ENCODE results near the gene ICAM5. TPM values are rescaled to one million over a fixed set of nuclear protein-coding genes. Genes with fewer than 3 reads are reported as not detected.
A peak's percentile ranks its signal among the peaks of the same experiment; 100 is the strongest.

ICAM5 gene
- total and polyA plus RNA-seq, 9 of the 15 experiments (the other 6 are each of a cell fraction or from before 2014, with no cell fraction given): 0.10 to 114 (median 13.7) TPM

DNA sequence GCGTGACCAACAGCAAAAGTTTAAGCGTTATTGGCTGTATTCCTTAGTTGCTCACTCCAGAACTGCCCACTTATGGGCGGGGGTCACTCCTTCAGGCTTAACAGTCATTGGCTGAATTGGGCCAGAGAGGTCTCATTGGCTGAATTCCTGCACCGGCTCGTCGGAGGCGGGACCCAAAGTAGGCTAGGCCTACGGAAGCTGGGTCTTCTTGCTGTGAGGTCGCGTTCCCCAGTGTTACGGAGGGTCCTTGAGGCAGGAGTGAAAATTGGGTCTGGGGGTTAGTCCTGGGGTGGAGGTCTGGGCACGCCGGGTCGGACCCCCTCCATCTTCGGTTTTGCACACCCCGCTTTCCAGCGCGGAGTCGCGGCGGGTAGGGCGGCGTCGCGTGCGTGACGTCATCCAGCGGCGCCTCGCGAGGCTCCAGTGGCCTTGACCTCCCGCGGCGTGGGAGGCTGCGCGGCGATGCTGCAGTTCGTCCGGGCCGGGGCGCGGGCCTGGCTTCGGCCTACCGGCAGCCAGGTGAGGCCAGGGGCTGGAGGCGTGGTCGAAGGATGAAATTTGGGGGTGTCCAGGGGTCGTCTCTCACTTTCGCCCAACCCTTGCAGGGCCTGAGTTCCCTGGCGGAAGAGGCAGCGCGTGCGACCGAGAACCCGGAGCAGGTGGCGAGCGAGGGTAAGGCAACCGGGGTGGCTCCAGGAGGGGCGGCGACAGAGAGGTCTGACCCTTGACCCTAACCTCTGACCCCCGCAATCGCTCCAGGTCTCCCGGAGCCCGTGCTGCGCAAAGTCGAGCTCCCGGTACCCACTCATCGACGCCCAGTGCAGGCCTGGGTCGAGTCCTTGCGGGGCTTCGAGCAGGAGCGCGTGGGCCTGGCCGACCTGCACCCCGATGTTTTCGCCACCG is 37.7 kb upstream of the ICAM5 start, which contains the start of gene MRPL4 (continued):
- no peak for TF ChIP-seq ZNF277 (CRISPR knock-in tag; IDR thresholded peaks at IDR 0.05; ENCODE audit: borderline replicate concordance)
- no peak for TF ChIP-seq TEAD2 (tag; IDR thresholded peaks at IDR 0.05)
- no peak for TF ChIP-seq PTRF (tag; IDR thresholded peaks at IDR 0.05)
- no peak for TF ChIP-seq SREBF1 (IDR thresholded peaks at IDR 0.05; ENCODE audit: borderline replicate concordance, low read depth, low read length)
- TF ChIP-seq NR2C1 (IDR thresholded peaks at IDR 0.05): peak; percentile 97
- TF ChIP-seq NR2C1 (tag; IDR thresholded peaks at IDR 0.05): peak; percentile 98
- peak in 1 of 2 experiments; percentile 99; a peak in 3 of 4 replicates for TF ChIP-seq HDAC1 (IDR thresholded peaks at IDR 0.05)
- TF ChIP-seq SMARCA5 (IDR thresholded peaks at IDR 0.05): no peak
- no peak for TF ChIP-seq HNRNPH1 (optimal IDR thresholded peaks at IDR 0.05; ENCODE audit: low read depth, low read length)
- TF ChIP-seq CEBPG (CRISPR knock-in tag; IDR thresholded peaks at IDR 0.05): peak; percentile 45; the same call in 1 of the 2 replicates
- TF ChIP-seq CEBPG (tag; conservative IDR thresholded peaks at IDR 0.05 in 1 of 2, IDR thresholded peaks at IDR 0.05 in 1 of 2): no peak
- peak; percentile 40 to 81; a peak in 3 of 4 replicates for TF ChIP-seq TEAD1 (CRISPR knock-in tag; IDR thresholded peaks at IDR 0.05)
- no peak for TF ChIP-seq PURB (CRISPR knock-in tag; IDR thresholded peaks at IDR 0.05; ENCODE audit: low read depth)
- TF ChIP-seq THRAP3 (IDR thresholded peaks at IDR 0.05; ENCODE audit: borderline replicate concordance): no peak
- peak; percentile 94; the same call in 1 of the 2 replicates for TF ChIP-seq ATF6 (CRISPR knock-in tag; IDR thresholded peaks at IDR 0.05)
- TF ChIP-seq E2F3 (CRISPR knock-in tag; IDR thresholded peaks at IDR 0.05): peak; percentile 55; the same call in 1 of the 2 replicates
- no peak for TF ChIP-seq USF2 (CRISPR knock-in tag; IDR thresholded peaks at IDR 0.05)
- no peak for TF ChIP-seq PYGO2 (tag; IDR thresholded peaks at IDR 0.05)
- TF ChIP-seq RAD51 (IDR thresholded peaks at IDR 0.05; ENCODE audit: borderline replicate concordance, low read depth): no peak
- no peak; a peak in 2 of 4 replicates for TF ChIP-seq FOXK2 (conservative IDR thresholded peaks at IDR 0.05 in 1 of 2, IDR thresholded peaks at IDR 0.05 in 1 of 2; ENCODE audit: low read depth in 2 of 2)
- TF ChIP-seq, protein P1, sequence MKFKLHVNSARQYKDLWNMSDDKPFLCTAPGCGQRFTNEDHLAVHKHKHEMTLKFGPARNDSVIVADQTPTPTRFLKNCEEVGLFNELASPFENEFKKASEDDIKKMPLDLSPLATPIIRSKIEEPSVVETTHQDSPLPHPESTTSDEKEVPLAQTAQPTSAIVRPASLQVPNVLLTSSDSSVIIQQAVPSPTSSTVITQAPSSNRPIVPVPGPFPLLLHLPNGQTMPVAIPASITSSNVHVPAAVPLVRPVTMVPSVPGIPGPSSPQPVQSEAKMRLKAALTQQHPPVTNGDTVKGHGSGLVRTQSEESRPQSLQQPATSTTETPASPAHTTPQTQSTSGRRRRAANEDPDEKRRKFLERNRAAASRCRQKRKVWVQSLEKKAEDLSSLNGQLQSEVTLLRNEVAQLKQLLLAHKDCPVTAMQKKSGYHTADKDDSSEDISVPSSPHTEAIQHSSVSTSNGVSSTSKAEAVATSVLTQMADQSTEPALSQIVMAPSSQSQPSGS (CRISPR knock-in tag; IDR thresholded peaks at IDR 0.05): peak; percentile 88

All from K562 (cell line).